HCT116 (cell line): ENCODE measurements around the gene RNASEH2B. TPM values are rescaled to one million over a fixed set of nuclear protein-coding genes. Genes with fewer than 3 reads are reported as not detected.

Experiments
- ATAC-seq: fragments of 200-7000 bp; cut with Tn5 transposase; 2 replicates; pipeline ENCODE4 v1.9.1; 2020; ENCODE audit warnings: mild to moderate bottlenecking, moderate library complexity
- BruUV-seq: library from RNA; stranded (reverse); fragments of 400-500 nt; replicated peaks from 2 replicates; lab custom pipeline; 2021; lab: Mats Ljungman, UMichigan
- CTCF ChIA-PET: fragments of 300-600 bp; sonication (Branson Sonifier 250); formaldehyde crosslinking; loops from one replicate; lab custom pipeline; 2021; ENCODE audit warnings: antibody characterized with exemption; lab: Charles Lee
- POLR2A ChIA-PET: fragments of 300-600, 350-600 bp; sonication (Branson Sonifier 250); formaldehyde crosslinking; loops from one replicate; lab custom pipeline; 2021; ENCODE audit warnings: antibody characterized with exemption; lab: Charles Lee
- RAD21 ChIA-PET, 2 experiments: fragments of 300-600 bp; sonication (Branson Sonifier 250); formaldehyde crosslinking; loops; one replicate each; lab custom pipeline; 2023; ENCODE audit warnings: low total read pairs in 2 of 2; ENCODE audit not compliant: uncharacterized antibody in 2 of 2, unreplicated experiment in 2 of 2, low non-redundant PET in 1 of 2; lab: Charles Lee
- DNase-seq: peaks from one replicate; pipeline ENCODE4 v3.0.0-alpha.2; 2010; ENCODE audit warnings: low read depth, low spot score
- H2AFZ ChIP-seq: fragments of 200-600 bp; shearing (Covaris generic), sonication (generic); 2 replicates; pipeline ENCODE4 v1.6.1; 2017; ENCODE audit warnings: low read depth, mixed run types, mixed read lengths, antibody characterized with exemption, low read length; ENCODE audit not compliant: poor library complexity, severe bottlenecking
- H3K27ac ChIP-seq: 2 replicates; pipeline ENCODE4 v1.5.1; 2012; ENCODE audit warnings: low read depth, low read length
- H3K27me3 ChIP-seq: fragments of 200-600 bp; sonication (generic); 2 replicates; pipeline ENCODE4 v1.6.1; 2016; ENCODE audit warnings: mixed run types, low read length, mixed read lengths; ENCODE audit not compliant: insufficient read depth
- H3K36me3 ChIP-seq, 2 experiments: fragments of 200-500 bp in 1 of 2; fragments of 200-600 bp in 1 of 2; sonication (Bioruptor generic) in 1 of 2; sonication (generic) in 1 of 2; 2 replicates each; pipeline versions ENCODE4 v1.5.1 to v1.6.1; 2014 to 2016; ENCODE audit warnings: low read length in 2 of 2, inconsistent platforms in 1 of 2, mixed read lengths in 1 of 2, mixed run types in 1 of 2; ENCODE audit not compliant: insufficient read depth in 2 of 2, control insufficient read depth in 1 of 2
- H3K4me1 ChIP-seq, 2 experiments: fragments of 200-600 bp in 1 of 2; sonication (generic) in 1 of 2; 2 replicates each; pipeline versions ENCODE4 v1.5.1 to v1.6.1; 2012 to 2017; ENCODE audit warnings: low read length in 2 of 2, inconsistent platforms in 1 of 2, mild to moderate bottlenecking in 1 of 2, mixed read lengths in 1 of 2, mixed run types in 1 of 2, moderate library complexity in 1 of 2; ENCODE audit not compliant: insufficient read depth in 2 of 2, control insufficient read depth in 1 of 2
- H3K4me2 ChIP-seq: fragments of 200-600 bp; sonication (generic); 2 replicates; pipeline ENCODE4 v1.6.1; 2017; ENCODE audit warnings: mixed run types, low read length, mixed read lengths
- H3K4me3 ChIP-seq, 2 experiments: fragments of 200-600 bp in 1 of 2; sonication (generic) in 1 of 2; replicated peaks in 1 of 2; 2 replicates each; pipeline ENCODE4 v1.5.1; 2011 to 2016; ENCODE audit warnings: low read length in 2 of 2, control low read depth in 1 of 2, low read depth in 1 of 2, mild to moderate bottlenecking in 1 of 2, mixed read lengths in 1 of 2, mixed run types in 1 of 2
- H3K79me2 ChIP-seq: fragments of 200-600 bp; sonication (generic); 2 replicates; pipeline ENCODE4 v1.6.1; 2017; ENCODE audit warnings: mild to moderate bottlenecking, mixed run types, low read length, moderate library complexity, mixed read lengths; ENCODE audit not compliant: insufficient read depth
- H3K9ac ChIP-seq: fragments of 200-600 bp; sonication (generic); 2 replicates; pipeline ENCODE4 v1.6.1; 2016; ENCODE audit warnings: low read length, mixed read lengths
- H3K9me2 ChIP-seq: fragments of 200-600 bp; sonication (generic), shearing (Covaris generic); 2 replicates; pipeline ENCODE4 v1.6.1; 2017; ENCODE audit warnings: mixed run types, mild to moderate bottlenecking, moderate library complexity; ENCODE audit not compliant: insufficient read depth
- H3K9me3 ChIP-seq, 2 experiments: fragments of 200-500 bp in 1 of 2; fragments of 200-600 bp in 1 of 2; sonication (Bioruptor generic) in 1 of 2; sonication (generic) in 1 of 2; 2 replicates each; pipeline ENCODE4 v1.6.1; 2014 to 2017; ENCODE audit warnings: low read length in 2 of 2, mixed read lengths in 2 of 2, inconsistent platforms in 1 of 2, low read depth in 1 of 2, mild to moderate bottlenecking in 1 of 2, mixed run types in 1 of 2, moderate library complexity in 1 of 2; ENCODE audit not compliant: control insufficient read depth in 1 of 2, insufficient read depth in 1 of 2
- H4K20me1 ChIP-seq: fragments of 200-600 bp; sonication (generic), shearing (Covaris generic); 2 replicates; pipeline ENCODE4 v1.6.1; 2017; ENCODE audit warnings: mixed run types, mild to moderate bottlenecking, moderate library complexity; ENCODE audit not compliant: insufficient read depth
- CBX3 ChIP-seq: IDR thresholded peaks from 2 replicates; pipeline ENCODE4 v1.6.1; 2012; ENCODE audit warnings: low read depth
- EGR1 ChIP-seq: IDR thresholded peaks from 2 replicates; pipeline ENCODE4 v1.6.1; 2012; ENCODE audit warnings: low read depth
- EZH2 ChIP-seq: fragments of 200-600 bp; sonication (generic); IDR thresholded peaks from 2 replicates; pipeline ENCODE4 v1.6.1; 2017; ENCODE audit warnings: antibody characterized with exemption, mixed run types
- POLR2A ChIP-seq: IDR thresholded peaks from 2 replicates; pipeline ENCODE4 v1.7.0; 2011; ENCODE audit warnings: borderline replicate concordance; ENCODE audit not compliant: insufficient read depth, insufficient read length; ENCODE audit errors: extremely low read depth
- SP1 ChIP-seq: IDR thresholded peaks from 2 replicates; pipeline ENCODE4 v1.6.1; 2012; ENCODE audit warnings: low read depth
- ZBTB33 ChIP-seq: IDR thresholded peaks from 2 replicates; pipeline ENCODE4 v1.6.1; 2011; ENCODE audit warnings: mild to moderate bottlenecking, low read length, moderate library complexity; ENCODE audit not compliant: insufficient replicate concordance; ENCODE audit errors: extremely low read depth
- ZNF274 ChIP-seq: fragments of 200-500 bp; sonication (Bioruptor generic); IDR thresholded peaks from 2 replicates; pipeline ENCODE4 v1.6.1; 2014; ENCODE audit warnings: mild to moderate bottlenecking, low read depth, low read length, inconsistent platforms
- intact Hi-C: fragments of 100-400 bp; cut with micrococcal nuclease; formaldehyde crosslinking; loops from 2 replicates; pipeline ENCODE4 v1.10.0; 2022
- total RNA-seq: library from RNA; stranded (reverse); gene quantifications from one replicate; pipeline ENCODE4 v1.2.1, GENCODE V29; 2021; ENCODE audit not compliant: unreplicated experiment

RNASEH2B gene
- total RNA-seq, 1 experiment from 2014 or later, result 41.3 TPM

- H3K4me1 ChIP-seq, result peaks cover 12 to 25% of the 10 kb centered on the region in 2 experiments; a peak in 3 of 4 replicates
- CTCF ChIA-PET, result interaction anchor here (1.1 to 3.1 kb wide), 11 partner anchors 8 to 935 kb away, joined by 3 to 26 read pairs (median 3); partner anchors contain the start of gene TRIM13
- H3K9me3 ChIP-seq, result no peaks in the 10 kb centered on the region
- peak overlapping the region; percentile 70 to 75 for H3K4me3 ChIP-seq
- no peaks in the 10 kb centered on the region for H4K20me1 ChIP-seq
- no peaks in the 10 kb centered on the region for H3K36me3 ChIP-seq
- H3K9ac ChIP-seq, result peak overlapping the region; percentile 87
- POLR2A ChIA-PET, result interaction anchor here (1.2 kb wide), 1 partner anchor 914 kb away, joined by 4 read pairs; the partner anchor contains the start of gene TRIM13
- no peaks in the 10 kb centered on the region for H3K9me2 ChIP-seq
- no peak for ATAC-seq
- BruUV-seq, result no TSS peak
- no peak for TF ChIP-seq EGR1
- TF ChIP-seq ZBTB33, result no peak
- no peak for TF ChIP-seq POLR2A
- TF ChIP-seq EZH2, result no peak
- TF ChIP-seq SP1, result no peak
- TF ChIP-seq CBX3, result no peak
- TF ChIP-seq ZNF274, result no peak
- TF ChIP-seq, all 23 proteins: peak for 0
- RAD21 ChIA-PET, result no interaction called here
- intact Hi-C loops, result loop anchor here (5.0 kb wide), 3 partner anchors 161 to 914 kb away; partner anchors contain the start of gene TRIM13
- Histone ChIP-seq H3K27ac (peak overlapping the region; percentile 93; the same call in 1 of the 2 replicates), H3K27me3 (no peaks in the 10 kb centered on the region), H3K79me2 (peaks cover 58% of the 10 kb centered on the region), H3K4me2 (peak overlapping the region; percentile 89), H2AFZ (no peak overlapping the region)
- DNase-seq, result no peak
Measured at GRCh38 chr13:50911081-50911631, 1.6 kb downstream of the RNASEH2B start.
